GM12872 (cell line): Measurements from ENCODE around the gene CDH20.

Experiments
- TF ChIP-seq, protein P1 (sequence below): IDR thresholded peaks from 3 replicates; pipeline ENCODE4 v1.5.1; 2011; ENCODE audit warnings: low read depth, mild to moderate bottlenecking, low read length, moderate library complexity; ENCODE audit not compliant: insufficient read depth

Gene CDH20

DNA sequence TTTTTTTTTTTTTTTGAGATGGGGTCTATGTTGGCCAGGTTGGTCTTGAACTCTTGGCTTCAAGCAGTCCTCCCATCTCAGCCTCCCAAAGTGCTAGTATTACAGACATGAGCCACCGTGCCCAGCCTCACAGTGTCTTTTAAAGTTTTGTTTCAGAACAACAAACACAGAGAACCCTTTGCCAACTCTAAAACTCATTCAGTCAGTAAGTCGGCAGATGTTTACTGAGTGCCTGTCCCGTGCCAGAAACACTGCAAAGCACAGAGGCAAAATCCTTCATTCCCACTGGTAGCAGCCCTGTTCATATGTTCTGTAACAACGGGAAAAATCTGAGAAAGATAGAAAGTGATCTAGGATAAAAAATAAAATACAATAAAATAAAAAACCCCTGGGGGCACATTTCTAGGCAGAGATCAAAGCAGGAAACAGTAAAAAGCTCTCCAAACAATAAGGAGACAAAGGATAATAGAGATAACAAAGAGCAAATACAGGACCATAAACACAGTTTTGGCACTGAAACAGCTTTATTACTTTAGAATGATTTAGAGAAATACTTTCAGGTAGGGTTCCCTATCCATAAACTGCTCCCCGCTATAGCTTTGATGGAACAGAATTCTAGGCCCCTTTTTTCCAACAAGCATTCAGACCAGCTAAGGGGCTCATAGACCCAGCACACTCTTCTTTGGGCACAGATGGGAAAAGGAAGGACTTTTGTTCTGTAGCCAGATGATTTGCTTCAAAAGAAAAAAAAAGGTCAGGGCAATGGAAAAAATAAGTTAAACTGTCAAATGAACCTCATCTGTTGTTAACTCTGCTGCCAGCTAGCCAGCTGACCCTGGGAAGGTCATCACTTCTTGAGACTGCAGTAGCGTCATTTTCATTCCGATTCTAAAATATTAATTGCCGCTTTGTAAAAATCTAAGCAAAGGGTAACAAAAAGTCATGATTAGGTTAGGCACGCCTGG lies 212.3 kb downstream of the CDH20 start:
- TF ChIP-seq, protein P1, sequence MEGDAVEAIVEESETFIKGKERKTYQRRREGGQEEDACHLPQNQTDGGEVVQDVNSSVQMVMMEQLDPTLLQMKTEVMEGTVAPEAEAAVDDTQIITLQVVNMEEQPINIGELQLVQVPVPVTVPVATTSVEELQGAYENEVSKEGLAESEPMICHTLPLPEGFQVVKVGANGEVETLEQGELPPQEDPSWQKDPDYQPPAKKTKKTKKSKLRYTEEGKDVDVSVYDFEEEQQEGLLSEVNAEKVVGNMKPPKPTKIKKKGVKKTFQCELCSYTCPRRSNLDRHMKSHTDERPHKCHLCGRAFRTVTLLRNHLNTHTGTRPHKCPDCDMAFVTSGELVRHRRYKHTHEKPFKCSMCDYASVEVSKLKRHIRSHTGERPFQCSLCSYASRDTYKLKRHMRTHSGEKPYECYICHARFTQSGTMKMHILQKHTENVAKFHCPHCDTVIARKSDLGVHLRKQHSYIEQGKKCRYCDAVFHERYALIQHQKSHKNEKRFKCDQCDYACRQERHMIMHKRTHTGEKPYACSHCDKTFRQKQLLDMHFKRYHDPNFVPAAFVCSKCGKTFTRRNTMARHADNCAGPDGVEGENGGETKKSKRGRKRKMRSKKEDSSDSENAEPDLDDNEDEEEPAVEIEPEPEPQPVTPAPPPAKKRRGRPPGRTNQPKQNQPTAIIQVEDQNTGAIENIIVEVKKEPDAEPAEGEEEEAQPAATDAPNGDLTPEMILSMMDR, result no peak

DNA sequence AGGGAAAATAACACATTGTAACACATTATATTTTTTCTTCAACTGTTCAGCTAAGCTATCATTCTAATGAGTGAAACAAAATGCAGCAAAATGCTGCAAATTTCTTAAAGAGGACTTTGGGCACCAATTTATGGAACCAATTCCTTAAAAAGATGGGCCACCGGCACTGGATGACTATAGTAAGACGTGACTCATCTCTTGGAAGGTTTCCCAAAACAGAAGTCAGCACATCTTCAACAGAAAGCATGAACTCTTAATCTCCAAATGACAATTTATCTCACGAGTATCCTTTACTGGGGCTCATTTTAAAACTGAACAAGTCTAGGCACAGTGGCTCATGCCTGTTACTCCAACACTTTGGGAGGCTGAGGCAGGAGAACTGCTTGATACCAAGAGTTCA lies 213.4 kb downstream of the CDH20 start:
- TF ChIP-seq, protein P1, result no peak

- TF ChIP-seq, protein P1, result no peak
Observed at GRCh38 chr18:61549416-61549815, 216.2 kb downstream of the CDH20 start.

DNA sequence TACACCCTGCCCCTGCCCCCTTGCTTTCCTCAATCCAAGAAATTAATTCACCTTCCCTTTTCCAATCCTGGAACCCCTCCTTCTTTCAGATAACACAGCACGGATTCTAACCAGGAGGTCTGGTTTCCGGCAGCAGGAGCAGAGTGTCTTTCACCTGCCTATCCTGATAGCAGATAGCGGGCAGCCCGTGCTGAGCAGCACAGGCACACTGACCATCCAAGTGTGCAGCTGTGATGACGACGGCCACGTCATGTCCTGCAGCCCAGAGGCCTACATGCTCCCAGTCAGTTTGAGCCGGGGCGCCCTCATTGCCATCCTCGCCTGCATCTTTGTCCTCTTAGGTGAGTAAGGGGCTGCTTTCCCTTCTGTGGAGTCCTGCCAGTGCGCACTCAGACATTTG lies 216.7 kb downstream of the CDH20 start:
- TF ChIP-seq, protein P1, result no peak

DNA sequence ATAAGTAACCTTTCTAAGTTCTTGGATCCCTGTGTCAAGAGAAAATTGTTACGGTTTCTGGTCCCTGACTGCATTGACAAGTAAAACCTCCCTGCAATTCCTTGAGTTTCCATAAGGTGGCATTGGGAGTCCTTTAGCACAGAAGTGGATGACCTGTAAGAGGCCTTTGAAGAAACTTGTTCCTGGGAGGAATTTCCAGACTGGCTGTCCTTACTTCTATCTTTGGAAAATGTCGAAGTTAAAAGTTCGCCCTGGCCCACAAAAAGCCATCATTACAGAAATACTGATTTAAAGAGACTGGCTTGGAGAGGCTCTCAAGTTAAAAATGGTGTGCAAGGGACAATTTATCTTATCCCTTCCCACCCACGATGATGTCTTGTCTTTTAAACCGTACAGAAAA lies 218.4 kb downstream of the CDH20 start:
- TF ChIP-seq, protein P1, result peak; percentile 77

DNA sequence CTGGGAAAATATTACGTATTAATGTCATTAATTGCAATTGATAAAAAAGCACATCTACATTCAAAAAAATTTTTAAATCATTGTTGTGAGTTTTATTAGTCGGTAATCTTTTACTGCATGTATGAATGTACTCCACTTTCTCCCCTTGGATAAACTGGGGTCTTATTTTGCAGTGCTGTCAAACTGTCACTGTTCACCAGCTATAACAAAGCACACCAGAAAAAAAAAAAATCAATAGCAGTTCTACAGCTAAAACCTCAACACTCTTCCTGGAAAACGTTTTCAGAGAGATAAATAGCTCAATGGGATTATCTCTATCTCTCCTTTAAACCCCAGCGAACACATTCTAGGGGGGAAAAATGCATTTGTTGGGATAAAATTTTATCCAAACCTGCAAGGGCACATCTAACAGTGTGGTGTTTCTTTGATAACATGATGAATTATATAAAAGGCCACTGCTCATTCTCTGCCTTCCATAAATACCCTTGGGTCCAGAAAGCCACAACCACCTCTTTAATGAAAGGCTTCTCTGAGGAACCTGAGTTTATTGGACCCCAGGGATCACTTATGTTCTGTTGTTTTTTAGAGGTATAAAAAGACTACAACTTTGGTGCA lies 219.9 kb downstream of the CDH20 start:
- TF ChIP-seq, protein P1, result no peak

- TF ChIP-seq, protein P1, result no peak
Observed at GRCh38 chr18:61554117-61554776, 221.0 kb downstream of the CDH20 start.
